Activated naive CD4-positive, alpha-beta T cell treated with anti-CD3 and anti-CD28 coated beads, Interleukin-2, amount 50 U/mL, for 24 hours (primary cell): ENCODE measurements around the gene IQCH.
"Not testable (repeated sequence)": the region's sequence is repeated elsewhere in the genome, so short reads cannot be mapped to it uniquely, and the experiment has no call there.

Source experiments
- H3K27ac Mint-ChIP-seq: one replicate; pipeline ENCODE4 v1.8.0; 2021; ENCODE audit warnings: mild to moderate bottlenecking, mixed read lengths
- H3K27me3 Mint-ChIP-seq: one replicate; pipeline ENCODE4 v1.8.0; 2021; ENCODE audit warnings: mixed read lengths
- H3K36me3 Mint-ChIP-seq: one replicate; pipeline ENCODE4 v1.8.0; 2021; ENCODE audit warnings: mixed read lengths
- H3K4me1 Mint-ChIP-seq: one replicate; pipeline ENCODE4 v1.8.0; 2021; ENCODE audit warnings: mixed read lengths
- H3K4me3 Mint-ChIP-seq: one replicate; pipeline ENCODE4 v1.8.0; 2021; ENCODE audit warnings: mild to moderate bottlenecking, mixed read lengths
- H3K9me3 Mint-ChIP-seq: one replicate; pipeline ENCODE4 v1.8.0; 2021; ENCODE audit warnings: mixed read lengths

The IQCH gene

GRCh38 chr15:67266870-67267269, 12.3 kb downstream of the IQCH start:
- no peaks in the 10 kb centered on the region for H3K9me3 Mint-ChIP-seq
- H3K4me1 Mint-ChIP-seq = no peaks in the 10 kb centered on the region
- no peak overlapping the region for H3K27ac Mint-ChIP-seq
- H3K4me3 Mint-ChIP-seq = no peak overlapping the region
- no peaks in the 10 kb centered on the region for H3K36me3 Mint-ChIP-seq
- H3K27me3 Mint-ChIP-seq = no peaks in the 10 kb centered on the region

- Mint-ChIP-seq H3K4me1 (no peaks in the 10 kb centered on the region), H3K4me3 (no peak overlapping the region), H3K27ac (no peak overlapping the region), H3K36me3 (no peaks in the 10 kb centered on the region), H3K9me3 (no peaks in the 10 kb centered on the region), H3K27me3 (no peaks in the 10 kb centered on the region)
These were observed 12.9 kb downstream of the IQCH start for GRCh38 chr15:67267440-67267839.

GRCh38 chr15:67267951-67268941, 13.7 kb downstream of the IQCH start:
- Mint-ChIP-seq H3K9me3 (no peaks in the 10 kb centered on the region), H3K4me3 (no peak overlapping the region), H3K27me3 (no peaks in the 10 kb centered on the region), H3K27ac (no peak overlapping the region), H3K36me3 (no peaks in the 10 kb centered on the region), H3K4me1 (no peaks in the 10 kb centered on the region)

- Mint-ChIP-seq H3K27me3 (peaks cover 4% of the 10 kb centered on the region), H3K9me3 (peaks cover 13% of the 10 kb centered on the region), H3K4me3 (no peak overlapping the region), H3K36me3 (peaks cover 10% of the 10 kb centered on the region), H3K27ac (no peak overlapping the region), H3K4me1 (no peaks in the 10 kb centered on the region)
These were observed 19.6 kb downstream of the IQCH start for GRCh38 chr15:67274236-67274635.

- Mint-ChIP-seq H3K4me1 (no peaks in the 10 kb centered on the region), H3K27ac (no peak overlapping the region), H3K27me3 (peaks cover 4% of the 10 kb centered on the region), H3K4me3 (no peak overlapping the region), H3K36me3 (peaks cover 10% of the 10 kb centered on the region), H3K9me3 (peaks cover 13% of the 10 kb centered on the region)
These were observed 22.1 kb downstream of the IQCH start for GRCh38 chr15:67276666-67277065.

GRCh38 chr15:67280217-67280616, 25.6 kb downstream of the IQCH start:
- H3K27me3 Mint-ChIP-seq = no peaks in the 10 kb centered on the region
- H3K36me3 Mint-ChIP-seq = peaks cover 2% of the 10 kb centered on the region
- no peaks in the 10 kb centered on the region for H3K4me1 Mint-ChIP-seq
- H3K4me3 Mint-ChIP-seq = no peak overlapping the region
- H3K9me3 Mint-ChIP-seq = no peaks in the 10 kb centered on the region
- H3K27ac Mint-ChIP-seq = no peak overlapping the region

- Mint-ChIP-seq H3K36me3 (no peaks in the 10 kb centered on the region), H3K9me3 (no peaks in the 10 kb centered on the region), H3K27ac (no peak overlapping the region), H3K27me3 (no peaks in the 10 kb centered on the region), H3K4me1 (no peaks in the 10 kb centered on the region), H3K4me3 (no peak overlapping the region)
These were observed 27.1 kb downstream of the IQCH start for GRCh38 chr15:67281714-67282113.

GRCh38 chr15:67285625-67286024, 31.0 kb downstream of the IQCH start:
- H3K27ac Mint-ChIP-seq, H3K36me3 Mint-ChIP-seq, H3K27me3 Mint-ChIP-seq, H3K4me1 Mint-ChIP-seq, H3K9me3 Mint-ChIP-seq, H3K4me3 Mint-ChIP-seq: not testable (repeated sequence)

GRCh38 chr15:67286400-67286799, 31.8 kb downstream of the IQCH start:
- H3K9me3 Mint-ChIP-seq = not testable (repeated sequence)

GRCh38 chr15:67290319-67290718, 35.7 kb downstream of the IQCH start:
- H3K36me3 Mint-ChIP-seq = no peaks in the 10 kb centered on the region

More at GRCh38 chr15:67286400-67286799, 31.8 kb downstream of the IQCH start:
- H3K27me3 Mint-ChIP-seq, H3K36me3 Mint-ChIP-seq, H3K4me3 Mint-ChIP-seq, H3K27ac Mint-ChIP-seq, H3K4me1 Mint-ChIP-seq: not testable (repeated sequence)

GRCh38 chr15:67296188-67296587, 41.6 kb downstream of the IQCH start:
- Mint-ChIP-seq H3K27ac (no peak overlapping the region), H3K4me1 (no peaks in the 10 kb centered on the region), H3K9me3 (no peaks in the 10 kb centered on the region), H3K36me3 (no peaks in the 10 kb centered on the region), H3K4me3 (no peak overlapping the region), H3K27me3 (no peaks in the 10 kb centered on the region)

More at GRCh38 chr15:67290319-67290718, 35.7 kb downstream of the IQCH start:
- no peak overlapping the region for H3K4me3 Mint-ChIP-seq
- no peak overlapping the region for H3K27ac Mint-ChIP-seq
- H3K4me1 Mint-ChIP-seq = no peaks in the 10 kb centered on the region
- no peaks in the 10 kb centered on the region for H3K27me3 Mint-ChIP-seq
- H3K9me3 Mint-ChIP-seq = no peaks in the 10 kb centered on the region

- Mint-ChIP-seq H3K4me1 (no peaks in the 10 kb centered on the region), H3K27me3 (no peaks in the 10 kb centered on the region), H3K27ac (no peak overlapping the region), H3K4me3 (no peak overlapping the region), H3K36me3 (no peaks in the 10 kb centered on the region), H3K9me3 (no peaks in the 10 kb centered on the region)
These were observed 42.1 kb downstream of the IQCH start for GRCh38 chr15:67296684-67297083.

- no peaks in the 10 kb centered on the region for H3K9me3 Mint-ChIP-seq
- H3K4me1 Mint-ChIP-seq = no peaks in the 10 kb centered on the region
- H3K27ac Mint-ChIP-seq = no peak overlapping the region
- H3K4me3 Mint-ChIP-seq = no peak overlapping the region
- no peaks in the 10 kb centered on the region for H3K27me3 Mint-ChIP-seq
- H3K36me3 Mint-ChIP-seq = no peaks in the 10 kb centered on the region
These were observed 45.9 kb downstream of the IQCH start for GRCh38 chr15:67300266-67301025.

- Mint-ChIP-seq H3K36me3 (no peaks in the 10 kb centered on the region), H3K4me1 (no peaks in the 10 kb centered on the region), H3K9me3 (no peaks in the 10 kb centered on the region), H3K4me3 (no peak overlapping the region), H3K27me3 (no peaks in the 10 kb centered on the region), H3K27ac (no peak overlapping the region)
These were observed 49.1 kb downstream of the IQCH start for GRCh38 chr15:67303490-67304363.

- peaks cover 2% of the 10 kb centered on the region for H3K27me3 Mint-ChIP-seq
- no peak overlapping the region for H3K27ac Mint-ChIP-seq
- H3K9me3 Mint-ChIP-seq = no peaks in the 10 kb centered on the region
- no peaks in the 10 kb centered on the region for H3K36me3 Mint-ChIP-seq
- no peak overlapping the region for H3K4me3 Mint-ChIP-seq
- no peaks in the 10 kb centered on the region for H3K4me1 Mint-ChIP-seq
These were observed 50.2 kb downstream of the IQCH start for GRCh38 chr15:67304778-67305177.
